PC-3 (cell line): ENCODE results near the gene HIVEP3.

Experiments
- EZH2 ChIP-seq: fragments of 300-600 bp; sonication (generic); IDR thresholded peaks from one replicate; pipeline ENCODE4 v1.6.1; 2017; ENCODE audit warnings: antibody characterized with exemption, mild to moderate bottlenecking, low read length; ENCODE audit not compliant: unreplicated experiment
- EZH2phosphoT487 ChIP-seq: fragments of 300-600 bp; sonication (generic); IDR thresholded peaks from 2 replicates; pipeline ENCODE4 v1.6.1; 2018; ENCODE audit warnings: mild to moderate bottlenecking, antibody characterized with exemption, low read length, borderline replicate concordance
- TF ChIP-seq, protein P1 (sequence below): fragments of 300-600 bp; sonication (generic); conservative IDR thresholded peaks from 2 replicates; pipeline ENCODE4 v1.5.1; 2017; ENCODE audit warnings: antibody characterized with exemption, low read depth, mild to moderate bottlenecking, low read length

DNA sequence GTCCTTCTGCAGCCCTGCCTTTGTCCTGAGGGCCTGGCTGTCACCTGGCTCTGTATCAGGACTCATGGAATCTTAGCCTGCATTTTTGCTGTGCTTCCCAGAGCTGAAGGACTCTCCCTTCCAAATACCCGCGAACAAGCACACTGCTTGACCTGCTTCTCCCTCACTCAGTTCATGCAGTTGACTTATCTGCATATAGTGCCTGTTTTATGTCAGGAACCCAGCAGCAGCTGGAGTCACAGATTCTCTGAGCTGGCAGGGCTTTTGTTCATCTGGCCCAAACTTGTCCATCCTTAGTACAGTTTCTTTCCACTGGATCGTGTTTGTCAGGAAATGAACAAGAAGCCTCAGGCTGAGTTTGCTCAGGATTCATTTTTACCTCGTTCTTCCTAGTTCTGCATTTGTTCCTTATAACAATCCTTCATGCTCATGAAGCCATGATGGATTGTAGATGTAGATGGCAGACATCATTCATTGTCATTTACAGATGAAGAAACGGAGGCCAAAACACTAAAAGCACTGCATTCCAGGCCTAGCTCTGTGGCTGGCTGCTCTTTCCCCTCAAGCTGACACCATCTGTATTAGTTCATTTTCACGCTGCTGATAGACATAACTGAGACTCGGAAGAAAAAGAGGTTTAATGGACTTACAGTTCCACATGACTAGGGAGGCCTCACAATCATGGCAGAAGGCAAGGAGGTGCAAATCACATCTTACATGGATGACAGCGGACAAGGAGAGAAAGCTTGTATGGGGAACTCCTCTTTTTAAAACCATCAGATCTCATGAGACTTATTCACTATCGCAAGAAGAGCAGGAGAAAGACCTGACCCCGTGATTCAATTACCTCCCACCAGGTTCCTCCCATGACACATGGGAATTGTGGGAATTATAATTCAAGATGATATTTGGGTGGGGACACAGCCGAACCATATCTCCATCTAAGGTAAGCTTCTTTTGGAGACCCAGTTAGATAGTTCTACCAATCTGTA is 150.9 kb downstream of the HIVEP3 start:
- TF ChIP-seq EZH2, result no peak
- TF ChIP-seq, protein P1, sequence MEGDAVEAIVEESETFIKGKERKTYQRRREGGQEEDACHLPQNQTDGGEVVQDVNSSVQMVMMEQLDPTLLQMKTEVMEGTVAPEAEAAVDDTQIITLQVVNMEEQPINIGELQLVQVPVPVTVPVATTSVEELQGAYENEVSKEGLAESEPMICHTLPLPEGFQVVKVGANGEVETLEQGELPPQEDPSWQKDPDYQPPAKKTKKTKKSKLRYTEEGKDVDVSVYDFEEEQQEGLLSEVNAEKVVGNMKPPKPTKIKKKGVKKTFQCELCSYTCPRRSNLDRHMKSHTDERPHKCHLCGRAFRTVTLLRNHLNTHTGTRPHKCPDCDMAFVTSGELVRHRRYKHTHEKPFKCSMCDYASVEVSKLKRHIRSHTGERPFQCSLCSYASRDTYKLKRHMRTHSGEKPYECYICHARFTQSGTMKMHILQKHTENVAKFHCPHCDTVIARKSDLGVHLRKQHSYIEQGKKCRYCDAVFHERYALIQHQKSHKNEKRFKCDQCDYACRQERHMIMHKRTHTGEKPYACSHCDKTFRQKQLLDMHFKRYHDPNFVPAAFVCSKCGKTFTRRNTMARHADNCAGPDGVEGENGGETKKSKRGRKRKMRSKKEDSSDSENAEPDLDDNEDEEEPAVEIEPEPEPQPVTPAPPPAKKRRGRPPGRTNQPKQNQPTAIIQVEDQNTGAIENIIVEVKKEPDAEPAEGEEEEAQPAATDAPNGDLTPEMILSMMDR, result no peak
- no peak for TF ChIP-seq EZH2phosphoT487
